HG03039 (cell line): ENCODE results near the gene AGAP1.

Experiments
- ATAC-seq: cut with Tn5 transposase; IDR thresholded peaks from one replicate; pipeline ENCODE4 v1.9.1; 2021; ENCODE audit warnings: mild to moderate bottlenecking, moderate library complexity; ENCODE audit not compliant: unreplicated experiment

AGAP1 gene

DNA sequence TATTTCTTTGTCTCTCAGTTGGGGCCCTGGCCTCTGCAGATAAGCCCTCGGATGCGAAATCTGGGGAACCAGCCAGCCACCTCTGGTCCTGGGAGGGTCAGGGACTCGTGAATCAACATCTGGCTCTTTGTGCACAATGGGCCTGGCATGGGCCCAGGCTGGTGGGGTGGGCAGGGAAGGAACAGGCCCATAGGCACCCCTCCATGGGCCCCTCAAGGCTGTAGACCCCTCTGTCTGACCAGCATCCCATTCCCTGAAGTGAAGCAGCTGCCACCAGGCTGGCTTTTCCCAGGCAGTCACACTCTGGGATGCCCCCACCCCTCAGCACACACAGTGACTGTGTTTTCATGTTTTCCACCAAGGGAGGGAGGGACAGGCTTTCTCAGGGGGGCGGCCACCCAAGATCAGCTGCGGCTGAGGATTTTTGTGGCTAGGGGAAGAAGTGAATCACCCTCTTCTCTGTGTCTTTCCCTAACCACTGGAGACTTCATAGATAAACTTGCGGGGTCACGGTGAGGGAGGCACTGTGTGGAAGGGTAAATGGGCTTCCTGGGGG is 166.0 kb downstream of the AGAP1 start:
- ATAC-seq: no peak

DNA sequence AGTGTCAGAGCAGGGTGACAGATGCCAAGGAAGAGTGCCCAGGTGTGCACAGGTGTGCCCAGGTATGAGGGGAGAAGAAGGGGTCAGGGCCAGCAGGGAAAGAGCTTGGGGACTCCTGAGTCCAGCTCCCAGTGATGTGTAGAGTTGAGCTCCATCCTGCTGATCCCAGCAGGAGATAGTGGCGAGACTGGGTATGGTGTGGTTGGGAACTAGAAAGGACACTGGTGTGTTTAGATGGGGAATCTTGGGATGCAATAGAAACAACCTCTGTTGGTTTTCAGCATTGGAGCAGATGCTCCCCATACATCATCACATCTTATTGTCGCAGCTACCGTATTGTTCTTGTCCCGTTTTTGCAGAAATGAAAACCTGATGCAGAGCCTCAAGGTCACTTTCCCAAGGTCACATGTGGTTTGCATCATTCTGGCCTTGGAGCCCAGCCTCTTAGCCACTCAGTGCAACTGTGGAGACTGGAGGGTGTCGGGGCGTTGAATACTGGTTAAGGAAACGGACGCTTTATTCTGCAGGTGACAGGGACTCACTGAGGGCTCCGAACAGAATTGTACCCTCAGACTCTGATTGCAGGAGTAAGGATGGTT is 166.7 kb downstream of the AGAP1 start:
- ATAC-seq: no peak

DNA sequence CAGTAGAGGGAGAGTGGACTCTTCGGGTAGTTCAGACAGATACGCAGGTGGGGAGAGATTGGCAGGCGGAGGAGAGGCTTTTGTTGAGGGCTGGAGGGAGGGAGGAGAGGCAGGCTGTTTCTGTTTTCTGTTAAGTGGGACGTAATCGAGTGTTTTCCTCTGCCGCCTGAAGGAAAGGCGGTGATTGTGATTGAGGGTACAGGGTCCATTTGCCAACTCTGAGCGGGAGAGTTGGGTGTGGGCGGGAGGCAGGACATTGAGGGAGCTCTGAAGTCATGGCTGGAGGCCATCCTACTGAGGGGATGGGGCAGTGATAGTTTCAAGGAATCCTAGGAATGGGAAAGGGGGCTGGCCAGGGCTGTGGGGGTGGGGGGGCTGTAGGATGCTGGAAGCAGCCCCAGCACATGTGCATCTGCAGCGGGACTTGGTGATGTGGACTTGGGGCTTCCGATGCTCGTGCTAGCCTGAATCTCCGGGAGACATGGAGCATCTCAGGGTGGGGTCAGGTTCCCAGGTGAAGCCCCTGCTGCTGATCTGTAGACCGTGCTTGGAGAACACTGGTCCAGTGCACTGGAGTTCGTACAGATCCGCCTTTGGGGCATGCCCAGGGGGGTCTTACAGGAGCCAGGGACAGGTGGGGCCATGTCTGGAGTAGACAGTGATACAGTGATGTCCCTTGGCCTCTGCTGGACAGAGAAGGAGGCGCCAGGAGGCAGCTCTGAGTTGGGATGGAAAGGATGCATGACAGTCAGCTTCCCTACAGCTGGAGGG is 167.5 kb downstream of the AGAP1 start:
- no peak for ATAC-seq

DNA sequence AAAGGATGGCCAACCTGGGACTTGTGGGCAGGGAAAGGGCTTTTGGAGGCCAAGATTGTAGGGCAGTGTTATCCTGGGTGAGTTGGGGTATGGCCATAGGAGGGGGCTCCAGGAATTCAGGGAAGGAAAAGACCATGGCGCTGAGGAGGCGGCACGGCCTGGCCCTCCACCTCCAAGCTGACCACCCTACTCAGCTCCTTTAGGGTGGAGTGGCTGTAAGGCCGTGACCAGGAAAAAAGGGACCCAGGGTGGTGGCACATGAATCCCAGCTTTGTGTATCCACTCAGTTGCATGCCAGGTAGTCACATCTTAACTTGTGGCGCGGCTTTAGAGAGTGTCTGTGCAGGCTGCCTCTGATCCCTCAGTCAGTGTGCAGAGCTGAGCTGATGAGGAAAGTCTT is 168.1 kb downstream of the AGAP1 start:
- no peak for ATAC-seq

DNA sequence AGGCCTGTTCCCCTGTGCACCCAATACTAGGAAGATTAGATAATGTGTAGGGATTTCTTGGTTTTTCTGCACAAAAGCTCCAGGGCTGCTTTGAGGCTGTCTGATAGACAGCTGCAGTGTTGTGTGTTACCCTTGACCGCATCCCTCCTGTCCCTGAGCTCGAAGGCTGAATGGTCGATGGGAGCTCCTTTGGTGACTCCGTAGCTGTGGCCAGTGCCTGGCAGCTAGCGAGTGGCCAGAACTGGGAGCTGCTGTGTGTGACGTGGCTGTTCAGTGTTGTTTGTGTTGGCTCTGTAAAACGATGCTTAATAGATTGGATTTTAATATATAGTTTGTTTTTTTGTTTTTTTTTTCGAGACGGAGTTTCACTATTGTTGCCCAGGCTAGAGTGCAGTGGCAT is 170.0 kb downstream of the AGAP1 start:
- ATAC-seq: no peak

DNA sequence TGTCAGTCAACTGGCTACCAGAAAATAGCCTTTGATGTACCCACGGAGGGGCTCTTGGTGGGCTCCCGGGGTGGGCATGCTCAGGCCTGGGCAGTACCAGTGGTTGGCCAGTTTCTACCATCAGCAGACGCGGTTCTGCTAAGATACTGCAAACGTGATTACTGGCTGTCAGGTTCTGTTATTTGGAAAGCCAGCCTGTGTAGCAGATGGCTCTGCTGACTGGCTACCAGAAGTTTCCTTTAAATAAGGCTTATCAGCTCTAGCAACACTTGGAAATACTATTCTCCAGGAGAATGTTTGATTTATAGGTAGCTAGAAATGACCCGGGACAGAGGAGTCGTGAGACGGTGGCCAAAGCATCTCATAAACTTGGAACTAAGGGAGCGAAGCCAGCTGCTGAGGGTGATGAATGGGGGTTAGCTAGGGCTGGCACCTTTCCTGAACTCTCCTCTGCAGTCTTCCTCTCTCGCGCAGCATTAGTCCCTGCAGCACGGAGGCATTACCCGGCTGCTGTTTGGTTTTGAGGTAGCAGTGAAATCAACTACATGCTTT is 171.9 kb downstream of the AGAP1 start:
- ATAC-seq: no peak

DNA sequence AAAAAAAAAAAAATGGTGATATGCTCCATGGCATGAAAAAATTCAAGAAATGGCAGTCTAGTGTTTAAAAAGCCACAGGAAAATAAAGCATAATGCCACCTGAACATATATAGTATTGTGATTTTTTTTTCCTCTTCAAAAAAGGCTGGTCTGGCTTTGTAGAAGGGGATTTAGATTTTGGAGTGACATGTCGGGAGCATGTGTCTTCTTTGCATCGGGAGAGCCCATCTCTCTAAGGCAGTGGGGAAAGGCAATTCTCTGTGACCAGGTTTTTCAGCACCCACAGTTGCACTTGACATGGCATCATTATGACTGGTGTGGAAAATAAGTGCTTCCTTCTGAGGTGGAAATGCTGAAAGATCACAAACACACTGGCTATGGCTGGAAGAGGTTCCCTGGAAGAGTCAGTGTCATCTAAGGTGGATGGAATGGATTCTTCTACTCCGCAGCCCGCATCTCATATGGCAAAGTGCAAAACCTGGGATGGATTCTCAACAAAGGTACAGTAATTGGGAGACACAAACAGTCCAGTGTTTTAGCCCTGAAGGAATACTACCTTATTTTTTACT is 172.5 kb downstream of the AGAP1 start:
- ATAC-seq: no peak

DNA sequence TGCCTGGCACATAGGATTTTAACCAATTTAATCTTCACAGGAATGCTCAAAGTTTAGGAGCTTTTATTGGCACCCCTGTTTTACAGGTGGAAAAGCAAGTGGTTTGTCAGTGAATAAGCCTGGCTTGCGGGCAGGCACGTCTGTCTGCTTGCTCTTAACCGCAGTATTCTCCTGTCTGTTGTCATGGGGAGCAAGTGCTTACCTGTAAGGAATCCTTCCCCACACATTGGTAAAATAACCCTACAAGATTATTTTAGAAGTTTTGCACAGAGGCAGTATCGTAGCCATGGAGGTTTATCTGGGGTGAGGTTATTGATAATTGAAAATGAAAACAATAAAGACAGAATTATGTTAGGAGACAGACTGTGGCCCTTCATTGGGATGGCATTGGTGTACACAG is 174.9 kb downstream of the AGAP1 start:
- no peak for ATAC-seq

DNA sequence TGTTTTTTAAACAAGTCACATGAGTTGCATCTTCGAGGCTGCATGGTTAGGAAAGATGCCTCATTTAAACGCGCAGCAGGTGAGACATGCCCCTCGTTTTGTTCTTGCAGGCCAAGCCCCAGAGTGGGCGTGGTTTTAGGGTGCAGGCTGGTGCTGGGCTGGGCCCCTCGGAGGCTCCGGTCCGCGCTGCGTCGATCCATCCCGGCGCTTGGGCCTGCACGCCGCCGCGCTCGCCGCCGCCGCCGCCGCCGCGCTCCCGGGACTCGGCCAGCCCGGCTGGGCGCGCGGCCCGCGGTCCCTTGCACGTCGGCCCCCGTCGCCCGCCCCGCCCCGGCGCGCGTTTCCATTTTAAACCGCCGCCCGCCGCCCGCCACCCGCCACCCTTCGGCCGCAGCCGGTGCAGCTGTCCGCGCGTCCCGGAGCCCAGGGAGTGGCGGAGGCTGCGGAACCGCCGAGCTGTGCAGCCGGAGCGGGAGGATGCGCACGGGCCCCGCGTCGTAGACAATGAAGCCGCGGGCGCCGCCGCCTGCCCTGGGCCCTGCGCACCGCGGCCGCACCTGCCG is 175.5 kb downstream of the AGAP1 start:
- ATAC-seq: no peak

DNA sequence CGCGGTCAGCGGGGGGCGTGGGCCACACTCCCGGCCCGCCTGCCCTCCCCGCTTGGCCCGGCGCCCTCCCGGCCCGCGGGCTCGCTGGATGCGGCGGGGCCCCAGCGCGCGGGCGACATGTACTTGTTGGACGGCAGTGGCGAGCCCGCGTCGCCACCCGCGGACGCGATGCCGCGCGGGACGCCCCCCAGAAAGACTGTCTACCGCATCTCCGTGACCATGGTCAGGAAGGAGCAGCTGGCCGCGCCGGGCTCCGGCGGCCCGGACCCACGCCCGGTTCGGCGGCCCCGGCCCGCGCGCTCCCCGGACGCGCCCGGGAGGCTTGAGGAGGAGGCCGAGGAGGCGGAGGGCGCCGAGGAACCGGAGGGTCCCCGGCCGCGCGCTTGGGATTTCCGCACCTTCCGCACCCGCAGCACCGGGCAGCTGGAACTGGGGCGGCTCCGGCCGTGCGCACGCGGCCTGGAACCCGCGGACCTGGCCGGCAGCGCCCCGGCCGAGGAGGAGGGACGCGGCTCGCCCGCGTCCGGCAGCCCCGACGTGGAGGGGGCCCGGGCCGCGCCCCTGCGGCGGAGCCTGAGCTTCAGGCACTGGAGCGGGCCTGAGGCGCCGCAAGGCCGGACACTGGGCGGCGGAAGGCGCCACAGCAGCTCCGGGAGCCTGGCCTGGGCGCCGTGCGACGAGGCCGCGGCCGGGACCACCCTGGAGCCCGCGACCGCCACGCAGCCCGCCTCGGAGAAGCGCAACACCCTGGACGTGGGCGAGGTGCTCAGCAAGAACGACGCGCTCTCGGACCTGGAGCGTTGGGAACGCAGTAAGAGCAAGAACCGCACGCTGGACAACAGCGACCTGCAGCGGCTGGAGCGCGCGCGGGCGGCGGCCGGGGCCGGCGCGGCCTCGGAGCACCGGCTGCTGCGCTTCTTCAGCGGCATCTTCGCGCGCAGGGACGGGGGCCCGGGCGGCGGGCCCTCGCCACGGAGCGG is 176.4 kb downstream of the AGAP1 start:
- no peak for ATAC-seq

DNA sequence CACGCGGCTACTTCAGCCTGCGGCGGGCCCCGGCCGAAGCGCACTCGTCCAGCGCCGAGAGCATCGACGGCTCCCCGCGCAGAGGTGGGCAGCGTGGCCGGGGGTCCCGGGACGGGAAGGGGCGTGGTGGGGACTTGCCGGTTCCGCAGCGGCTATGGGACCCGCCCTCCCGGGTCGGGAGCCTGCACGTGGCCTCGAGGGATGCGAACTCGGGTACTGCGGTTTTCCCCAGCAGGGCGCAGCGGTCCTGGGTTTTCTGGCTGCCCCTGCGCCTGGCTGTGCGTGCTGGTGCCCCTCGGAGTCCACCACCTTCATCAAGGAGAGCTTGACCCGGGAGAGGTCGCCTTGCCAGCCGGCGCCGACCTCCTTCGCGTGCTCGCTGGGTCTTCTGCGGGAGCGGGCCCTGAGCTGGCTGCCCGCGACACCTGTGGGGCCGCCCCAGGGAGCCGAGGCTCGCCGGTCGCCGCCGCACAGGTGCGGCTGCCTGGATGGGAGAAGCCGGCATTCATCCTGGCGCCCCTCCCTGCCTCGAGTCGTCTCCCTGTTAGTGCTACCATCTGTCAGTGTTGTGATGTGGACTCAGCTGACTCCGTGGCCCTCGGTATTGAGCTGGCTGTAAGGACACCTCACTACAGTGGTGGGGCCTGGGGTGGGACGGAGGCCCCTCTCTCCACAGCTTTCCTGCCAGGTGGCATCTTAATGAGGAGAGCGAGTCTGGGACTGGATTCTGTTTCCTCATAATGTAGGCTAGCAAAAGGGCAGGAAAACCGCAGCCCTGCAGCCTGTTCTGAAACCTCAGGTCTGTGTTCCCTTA is 177.3 kb downstream of the AGAP1 start:
- ATAC-seq: no peak

DNA sequence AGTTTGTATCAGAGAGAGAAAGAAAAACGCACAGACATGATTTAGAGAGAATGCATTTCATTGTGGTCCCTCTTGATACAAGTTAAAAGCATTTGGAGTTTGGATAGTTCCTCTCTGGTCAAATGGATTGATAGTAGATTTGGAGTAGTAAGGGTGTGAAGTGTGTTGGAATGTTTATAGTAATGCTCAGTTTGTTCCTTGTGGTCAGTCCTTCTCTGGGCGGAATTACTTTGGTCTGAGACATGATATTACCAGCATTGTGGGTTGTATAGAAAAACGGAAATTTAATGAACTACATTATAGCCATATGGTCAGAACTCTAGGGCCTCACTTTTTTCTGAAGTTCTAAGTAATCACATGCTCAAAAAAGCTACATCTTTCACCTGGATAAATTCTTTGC is 178.9 kb downstream of the AGAP1 start:
- ATAC-seq: no peak

DNA sequence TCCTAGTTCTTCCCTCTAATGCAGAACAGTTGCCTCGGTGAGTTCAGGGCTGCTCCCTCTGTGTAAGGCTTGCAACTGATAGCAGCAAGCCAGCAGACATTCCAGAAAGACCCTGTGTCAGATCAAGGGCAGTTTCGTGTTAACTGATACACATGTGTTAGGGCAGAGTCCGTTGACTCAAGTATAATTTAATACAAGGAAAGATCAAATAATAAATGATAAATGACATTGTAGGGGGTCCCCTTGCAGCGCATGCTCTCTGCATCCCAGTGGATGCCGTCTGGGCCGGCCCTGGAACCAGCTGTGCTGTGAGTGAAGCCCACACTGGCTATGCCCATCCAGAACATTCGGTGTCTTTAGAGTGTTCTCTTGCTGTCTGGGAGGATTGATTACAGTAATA is 180.3 kb downstream of the AGAP1 start:
- ATAC-seq: no peak

DNA sequence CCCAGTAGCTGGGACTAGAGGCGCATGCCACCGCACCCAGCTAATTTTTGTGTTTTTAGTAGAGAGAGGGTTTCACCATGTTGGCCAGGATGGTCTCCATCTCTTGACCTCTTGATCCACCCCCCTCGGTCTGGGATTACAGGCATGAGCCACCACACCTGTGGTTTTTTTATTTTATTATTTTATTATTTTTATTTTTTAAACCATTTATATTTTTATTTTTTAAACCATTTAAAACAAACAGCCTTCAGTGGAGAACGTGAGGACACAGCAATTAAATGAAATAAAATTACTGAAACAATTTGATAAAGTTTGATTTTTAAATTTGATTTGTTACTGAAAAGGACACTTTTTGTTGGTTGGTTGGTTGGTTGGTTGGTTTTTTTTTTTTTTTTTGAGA is 181.0 kb downstream of the AGAP1 start:
- no peak for ATAC-seq

DNA sequence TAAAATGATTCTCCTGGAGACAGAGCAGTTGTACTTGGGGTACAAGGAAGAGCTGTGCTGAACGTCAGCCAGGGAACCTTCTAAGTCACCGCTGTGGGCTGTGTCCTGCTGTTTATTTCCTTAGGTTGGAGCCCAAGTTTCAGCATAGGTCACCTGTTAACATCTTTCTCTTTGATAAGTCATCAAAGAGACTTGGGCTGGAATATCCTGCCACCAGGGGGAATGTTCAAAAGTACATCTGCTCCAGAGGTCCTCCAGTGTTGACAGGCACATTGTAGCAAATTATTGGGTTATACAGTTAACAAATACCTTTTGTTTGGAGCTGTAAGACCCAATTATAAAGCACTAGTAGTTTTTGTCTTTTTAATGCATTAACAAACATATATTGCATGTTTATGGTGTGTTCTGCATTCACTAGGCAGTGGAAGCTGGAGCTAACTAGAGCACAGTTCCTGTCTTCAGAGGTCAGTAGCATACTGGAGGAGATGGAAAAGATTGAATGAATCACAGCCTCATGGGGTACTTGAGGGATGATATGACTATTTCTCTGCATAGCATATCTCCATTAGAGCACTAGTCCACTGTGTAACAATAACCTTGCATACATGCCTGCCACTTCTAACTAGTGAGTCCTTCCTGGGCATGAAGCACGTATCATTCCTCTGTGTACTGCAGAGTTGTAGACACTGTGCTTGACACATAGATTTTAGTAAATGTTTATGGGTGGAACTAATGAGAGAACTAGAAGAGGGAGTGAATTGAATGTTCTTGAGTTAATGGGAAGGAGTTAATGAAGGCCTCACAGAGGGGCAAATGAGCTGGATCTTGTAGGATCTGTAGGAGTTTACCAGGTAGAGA is 182.1 kb downstream of the AGAP1 start:
- no peak for ATAC-seq

DNA sequence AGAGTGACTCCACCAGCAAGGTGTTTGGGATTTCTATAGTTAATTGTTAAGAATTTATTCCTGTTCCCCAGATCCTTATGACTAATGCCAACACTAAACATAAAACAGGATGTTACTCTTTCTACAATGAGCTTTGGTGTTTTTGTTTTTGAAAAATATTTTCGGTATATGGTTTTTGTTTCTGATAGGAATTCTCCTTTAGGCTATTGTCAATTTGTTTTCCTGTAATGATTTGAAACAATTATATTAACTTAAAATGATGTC is 182.6 kb downstream of the AGAP1 start:
- no peak for ATAC-seq

DNA sequence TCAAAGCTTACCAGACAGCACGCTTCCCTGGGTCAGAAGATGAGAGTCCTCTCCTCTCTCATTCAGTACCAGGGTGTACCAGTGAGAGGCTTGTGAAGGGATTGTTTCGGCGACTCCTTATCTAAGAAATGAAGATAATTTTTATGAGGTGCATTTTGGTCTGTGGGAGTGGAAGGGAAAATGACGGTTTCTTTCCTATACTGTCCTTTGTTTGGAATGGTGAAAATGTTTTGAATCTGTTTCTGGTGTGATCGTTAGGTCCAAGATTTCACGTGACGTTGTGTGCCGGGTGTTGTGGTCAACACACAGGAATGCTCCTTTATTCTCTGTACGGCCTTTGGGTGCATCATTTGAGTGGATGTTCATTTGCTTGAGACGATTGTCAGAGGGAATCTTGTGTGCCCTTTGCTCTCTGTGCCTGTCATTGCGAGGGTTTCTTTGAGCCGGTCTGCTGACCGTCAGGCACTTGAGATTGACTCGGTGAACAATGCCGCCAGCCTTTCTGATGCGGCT is 183.5 kb downstream of the AGAP1 start:
- ATAC-seq: no peak

DNA sequence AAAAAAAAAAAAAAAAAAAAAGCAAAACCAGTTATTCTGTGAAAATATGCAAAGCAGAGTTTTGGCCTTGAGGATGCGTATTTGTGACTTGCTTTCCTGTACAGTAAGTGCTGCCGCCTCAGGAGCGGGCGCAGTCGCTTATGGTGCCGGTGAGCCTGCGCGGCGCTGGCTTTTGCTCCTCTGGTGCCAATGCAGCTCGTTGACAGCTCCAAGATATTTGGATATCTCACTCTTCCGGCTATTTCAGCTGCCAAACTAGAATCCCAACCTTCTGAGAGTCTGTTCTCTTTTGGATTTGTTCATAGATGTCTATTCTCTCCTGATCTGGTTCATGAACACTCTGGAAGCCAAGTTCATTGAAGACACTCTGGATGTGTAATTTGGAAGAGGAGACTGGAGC is 184.1 kb downstream of the AGAP1 start:
- ATAC-seq: no peak

DNA sequence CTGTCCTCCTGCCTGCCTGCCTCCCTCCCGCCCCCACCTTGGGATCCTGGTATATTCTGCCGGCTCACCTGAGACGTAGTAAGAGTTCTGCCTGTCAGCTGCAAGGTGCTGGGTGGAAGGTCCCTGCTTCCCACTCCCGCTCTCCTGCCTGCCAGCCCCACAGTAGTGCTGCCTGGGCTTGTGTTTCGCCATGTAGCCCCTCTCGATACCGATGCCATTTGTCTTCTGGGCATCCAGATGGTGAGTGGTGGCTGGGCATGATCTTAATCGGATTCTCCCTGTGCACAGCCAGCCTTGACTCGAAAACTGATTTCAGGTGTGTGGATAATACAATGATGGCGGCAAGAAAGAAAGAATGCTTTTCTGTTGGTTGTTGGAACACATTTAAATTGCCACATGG is 184.9 kb downstream of the AGAP1 start:
- ATAC-seq: no peak
